Ishikawa (cell line): ENCODE measurements around the gene TLCD1.

Experiments used
- CREB1 ChIP-seq: IDR thresholded peaks from 2 replicates; pipeline ENCODE4 v1.6.1; 2012; ENCODE audit warnings: low read depth
- TCF12 ChIP-seq: IDR thresholded peaks from 2 replicates; pipeline ENCODE4 v1.6.1; 2012; ENCODE audit warnings: low read depth
- YY1 ChIP-seq: IDR thresholded peaks from 2 replicates; pipeline ENCODE4 v1.6.1; 2012; ENCODE audit warnings: low read depth
- TF ChIP-seq, protein P1 (sequence below): IDR thresholded peaks from 2 replicates; pipeline ENCODE4 v1.6.1; 2012
- TF ChIP-seq, protein P2 (sequence below): IDR thresholded peaks from 2 replicates; pipeline ENCODE4 v1.6.1; 2012; ENCODE audit warnings: low read depth, mild to moderate bottlenecking

DNA sequence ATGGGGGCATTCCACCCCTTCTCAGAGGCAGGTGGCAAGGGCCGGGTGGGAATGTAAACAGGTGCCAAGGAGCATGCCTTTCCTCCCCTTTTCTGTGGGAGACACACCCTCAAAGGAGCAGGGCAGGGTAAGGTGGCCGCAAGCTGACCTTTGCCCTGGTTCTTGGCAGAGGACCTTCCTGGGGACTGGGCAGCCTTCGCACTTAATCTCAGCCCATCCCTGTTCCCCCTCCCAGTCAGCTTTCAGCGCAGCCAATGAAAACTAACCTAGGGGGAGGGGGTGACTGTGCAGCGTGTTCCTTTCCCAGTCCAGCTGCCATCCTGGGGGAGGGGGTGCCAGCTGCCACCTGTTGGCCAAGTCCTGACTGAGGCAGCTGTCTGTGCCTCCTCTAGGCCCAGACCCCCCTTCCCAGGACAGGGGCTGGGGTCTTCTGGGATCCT, 20.6 kb upstream of the TLCD1 start:
- TF ChIP-seq, protein P1, sequence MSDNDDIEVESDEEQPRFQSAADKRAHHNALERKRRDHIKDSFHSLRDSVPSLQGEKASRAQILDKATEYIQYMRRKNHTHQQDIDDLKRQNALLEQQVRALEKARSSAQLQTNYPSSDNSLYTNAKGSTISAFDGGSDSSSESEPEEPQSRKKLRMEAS, result 0 out of 2 replicates have a peak, but pooled peaks have one; percentile 38
- TF ChIP-seq, protein P2, sequence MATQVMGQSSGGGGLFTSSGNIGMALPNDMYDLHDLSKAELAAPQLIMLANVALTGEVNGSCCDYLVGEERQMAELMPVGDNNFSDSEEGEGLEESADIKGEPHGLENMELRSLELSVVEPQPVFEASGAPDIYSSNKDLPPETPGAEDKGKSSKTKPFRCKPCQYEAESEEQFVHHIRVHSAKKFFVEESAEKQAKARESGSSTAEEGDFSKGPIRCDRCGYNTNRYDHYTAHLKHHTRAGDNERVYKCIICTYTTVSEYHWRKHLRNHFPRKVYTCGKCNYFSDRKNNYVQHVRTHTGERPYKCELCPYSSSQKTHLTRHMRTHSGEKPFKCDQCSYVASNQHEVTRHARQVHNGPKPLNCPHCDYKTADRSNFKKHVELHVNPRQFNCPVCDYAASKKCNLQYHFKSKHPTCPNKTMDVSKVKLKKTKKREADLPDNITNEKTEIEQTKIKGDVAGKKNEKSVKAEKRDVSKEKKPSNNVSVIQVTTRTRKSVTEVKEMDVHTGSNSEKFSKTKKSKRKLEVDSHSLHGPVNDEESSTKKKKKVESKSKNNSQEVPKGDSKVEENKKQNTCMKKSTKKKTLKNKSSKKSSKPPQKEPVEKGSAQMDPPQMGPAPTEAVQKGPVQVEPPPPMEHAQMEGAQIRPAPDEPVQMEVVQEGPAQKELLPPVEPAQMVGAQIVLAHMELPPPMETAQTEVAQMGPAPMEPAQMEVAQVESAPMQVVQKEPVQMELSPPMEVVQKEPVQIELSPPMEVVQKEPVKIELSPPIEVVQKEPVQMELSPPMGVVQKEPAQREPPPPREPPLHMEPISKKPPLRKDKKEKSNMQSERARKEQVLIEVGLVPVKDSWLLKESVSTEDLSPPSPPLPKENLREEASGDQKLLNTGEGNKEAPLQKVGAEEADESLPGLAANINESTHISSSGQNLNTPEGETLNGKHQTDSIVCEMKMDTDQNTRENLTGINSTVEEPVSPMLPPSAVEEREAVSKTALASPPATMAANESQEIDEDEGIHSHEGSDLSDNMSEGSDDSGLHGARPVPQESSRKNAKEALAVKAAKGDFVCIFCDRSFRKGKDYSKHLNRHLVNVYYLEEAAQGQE, result no peak
- TF ChIP-seq CREB1 (no peak), YY1 (no peak), TCF12 (no peak; the same call in 1 of the 2 replicates)
